ENCODE results near the gene IDUA.

Gene IDUA

GRCh38 chr4:1031956-1032795, 45.3 kb downstream of the IDUA start:
- no peak for DNase-seq (ENCODE audit: low spot score)

- no peak for DNase-seq (ENCODE audit: low spot score)
Measured at GRCh38 chr4:1032861-1033260, 46.0 kb downstream of the IDUA start.

DNA sequence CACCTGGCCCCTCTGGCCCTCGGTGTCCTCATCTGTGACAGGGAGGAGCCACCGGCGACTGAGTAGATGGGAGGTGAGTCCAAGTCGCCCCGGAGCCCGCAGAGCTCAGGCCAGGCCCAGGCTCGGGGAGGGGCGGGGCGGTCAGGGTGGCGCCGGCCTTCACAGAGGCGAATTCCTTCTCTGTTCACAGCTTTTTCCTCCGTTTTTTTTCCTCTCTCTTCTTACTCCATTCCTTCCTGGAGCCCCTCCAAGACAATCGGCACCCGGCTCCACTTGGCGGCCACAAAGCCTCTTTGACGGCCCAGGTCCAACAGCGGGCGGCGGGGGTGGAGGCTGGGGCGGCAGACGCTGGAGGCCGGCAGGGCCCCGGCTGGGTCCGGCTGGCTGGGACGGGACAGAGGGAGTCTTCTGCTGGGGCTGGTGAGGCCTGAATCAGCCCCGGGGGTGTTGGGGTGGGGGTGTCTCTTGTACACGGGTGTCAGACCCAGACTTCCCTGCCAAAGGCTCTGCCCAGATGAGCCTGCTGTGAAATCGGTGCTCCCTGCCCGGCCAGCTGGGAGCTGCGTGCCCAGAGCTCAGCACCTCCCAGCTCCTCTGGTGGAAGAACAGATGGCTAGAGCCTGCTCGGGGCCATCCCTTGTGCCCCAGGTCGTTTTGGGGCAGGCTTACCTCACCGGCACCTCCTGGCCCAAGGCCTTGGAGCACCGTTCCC, 47.2 kb downstream of the IDUA start:
- peak; percentile 86 for DNase-seq (ENCODE audit: low spot score)

DNA sequence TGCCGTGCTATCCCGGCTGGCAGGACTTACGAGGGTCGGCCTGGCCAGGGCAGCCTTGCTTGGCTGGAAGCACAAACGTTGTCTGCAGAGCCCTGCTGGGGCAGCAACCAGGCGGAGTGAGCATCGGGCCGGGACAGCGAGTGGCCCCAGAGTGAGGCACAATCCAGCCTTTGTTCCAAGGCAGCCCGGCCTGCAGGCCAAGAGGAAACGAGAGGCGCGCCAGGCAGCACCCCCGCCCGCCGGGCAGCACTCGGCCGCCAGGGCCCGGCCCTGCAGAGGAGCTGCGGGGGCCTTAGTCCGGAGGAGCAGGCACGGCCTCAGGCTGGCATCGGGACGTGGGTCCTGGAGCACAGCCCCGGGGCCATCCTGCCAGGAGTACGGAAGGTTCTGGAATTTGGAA, 48.7 kb downstream of the IDUA start:
- DNase-seq (ENCODE audit: low spot score), result no peak

DNA sequence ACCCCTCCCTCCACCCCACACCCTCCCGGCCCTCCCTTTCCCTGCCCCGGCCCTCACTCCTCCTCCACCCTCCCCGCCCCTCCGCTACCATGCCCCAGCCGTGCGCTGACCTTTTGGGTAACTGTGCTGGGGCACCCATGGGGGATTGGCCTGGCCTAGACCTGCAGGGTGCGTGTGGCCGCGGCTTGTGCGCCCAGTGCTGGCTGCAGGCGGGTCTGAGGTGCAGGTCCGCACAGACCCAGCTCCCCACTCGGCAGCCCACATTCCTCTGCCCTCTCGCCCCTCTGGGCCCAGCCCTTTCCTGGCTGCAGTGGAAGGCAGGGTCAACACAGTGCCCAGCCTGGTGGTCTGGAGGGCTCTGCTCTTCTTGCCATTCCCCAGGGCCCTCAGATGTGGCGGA, 49.3 kb downstream of the IDUA start:
- no peak for DNase-seq (ENCODE audit: low spot score)

GRCh38 chr4:1036976-1037810, 50.3 kb downstream of the IDUA start:
- no peak for DNase-seq (ENCODE audit: low spot score)

GRCh38 chr4:1038948-1039492, 52.2 kb downstream of the IDUA start:
- DNase-seq (ENCODE audit: low spot score), result no peak

DNA sequence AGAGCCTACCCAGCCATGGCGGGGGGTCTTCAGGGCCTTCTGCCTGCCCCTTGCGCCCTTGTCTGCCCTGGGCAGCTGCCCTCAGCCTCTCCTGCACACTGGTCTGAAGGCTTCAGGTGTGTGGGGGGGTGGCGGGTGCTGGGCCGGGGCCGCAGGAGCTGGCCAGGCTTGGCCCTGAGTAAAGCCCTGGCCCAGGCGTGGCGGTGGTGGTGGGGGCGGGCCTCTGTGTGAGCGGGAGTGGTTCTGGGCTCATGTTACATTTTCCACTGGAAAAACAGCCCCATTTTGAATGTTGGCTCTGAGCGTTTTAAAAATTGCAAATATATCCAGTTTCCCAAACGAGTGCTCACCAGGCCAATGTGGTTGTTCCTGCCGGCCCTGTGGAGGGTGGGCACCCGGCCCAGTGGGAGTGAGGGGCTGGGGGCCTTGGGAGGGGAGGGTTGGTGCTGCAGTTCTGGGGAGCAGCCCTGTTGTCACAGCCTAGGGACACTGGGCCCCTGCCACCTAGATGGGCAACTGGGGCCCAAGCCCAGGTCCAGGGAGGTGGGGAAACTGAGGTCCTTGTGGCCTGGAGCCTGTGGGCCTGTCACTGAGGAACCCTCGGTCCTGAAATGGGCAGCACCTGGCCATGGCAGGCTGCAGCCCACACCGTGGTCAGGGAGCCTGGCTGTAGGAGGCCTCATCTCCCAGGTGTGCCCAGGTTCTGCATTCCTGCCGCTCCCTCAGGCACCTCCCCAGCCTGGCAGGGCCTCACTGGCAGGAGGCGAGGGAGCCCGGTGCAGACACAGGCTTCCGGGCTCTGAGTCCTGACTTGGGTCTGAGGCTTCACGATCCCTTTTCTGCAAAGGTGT, 52.9 kb downstream of the IDUA start:
- no peak for DNase-seq (ENCODE audit: low spot score)

- no peak for DNase-seq (ENCODE audit: low spot score)
Measured at GRCh38 chr4:1040344-1041146, 53.7 kb downstream of the IDUA start.

DNA sequence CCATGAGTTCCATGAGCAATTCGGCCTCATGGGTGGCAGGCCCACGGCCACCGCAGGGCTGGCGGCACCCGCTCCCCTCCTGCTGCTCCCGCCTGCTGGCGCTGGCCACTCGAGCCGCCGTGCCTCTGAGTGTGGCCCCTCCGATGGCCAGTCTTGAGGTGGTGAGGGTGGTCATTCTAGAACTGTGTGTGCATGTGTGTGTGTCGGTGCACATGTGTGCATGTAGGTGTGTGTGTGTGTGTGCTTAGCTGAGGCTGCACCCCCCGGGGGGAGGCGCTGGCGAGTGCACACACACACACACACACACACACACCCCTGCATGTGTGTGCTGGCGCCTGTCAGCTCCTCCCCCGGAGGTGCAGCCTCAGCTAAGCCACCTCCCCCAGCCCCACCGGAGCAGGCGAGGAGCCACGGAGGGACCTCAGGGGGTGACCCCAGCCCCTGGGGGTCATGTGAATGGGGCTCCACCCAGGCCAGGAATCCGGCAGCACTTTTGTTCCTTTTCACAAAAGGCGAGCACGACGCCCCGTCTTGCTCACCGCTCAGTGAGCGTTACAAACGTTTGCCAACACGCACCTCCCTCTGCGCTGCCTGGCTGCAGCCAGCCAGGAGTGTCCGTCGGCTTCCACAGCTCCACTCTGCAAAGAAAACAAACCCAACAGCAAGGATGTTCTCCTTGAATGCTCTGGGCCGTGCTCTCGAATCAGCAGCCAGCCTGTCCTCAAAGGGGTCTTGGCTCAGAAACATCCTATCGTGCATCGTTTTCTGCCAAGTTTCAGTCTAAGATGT, 54.5 kb downstream of the IDUA start:
- no peak for DNase-seq (ENCODE audit: low spot score)

DNA sequence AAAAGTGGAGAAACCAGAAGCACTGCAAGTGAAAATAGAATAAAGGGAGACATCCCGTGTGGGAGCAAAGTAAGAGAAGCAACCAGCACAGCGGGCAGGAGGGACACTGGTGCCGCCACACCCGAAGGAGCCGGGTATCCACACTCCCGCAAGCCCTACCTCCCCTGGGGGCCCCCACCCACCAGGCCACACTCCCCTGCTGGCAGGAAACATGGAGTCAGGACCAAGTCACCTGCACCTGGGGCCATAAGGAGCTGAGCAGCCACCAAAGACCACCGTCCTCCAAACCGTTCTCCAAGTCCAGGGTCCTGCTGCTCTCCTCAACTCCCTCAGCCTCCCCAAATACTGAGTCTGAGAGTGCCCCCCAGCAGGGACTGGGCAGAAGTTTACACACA, 55.1 kb downstream of the IDUA start:
- no peak for DNase-seq (ENCODE audit: low spot score)

DNA sequence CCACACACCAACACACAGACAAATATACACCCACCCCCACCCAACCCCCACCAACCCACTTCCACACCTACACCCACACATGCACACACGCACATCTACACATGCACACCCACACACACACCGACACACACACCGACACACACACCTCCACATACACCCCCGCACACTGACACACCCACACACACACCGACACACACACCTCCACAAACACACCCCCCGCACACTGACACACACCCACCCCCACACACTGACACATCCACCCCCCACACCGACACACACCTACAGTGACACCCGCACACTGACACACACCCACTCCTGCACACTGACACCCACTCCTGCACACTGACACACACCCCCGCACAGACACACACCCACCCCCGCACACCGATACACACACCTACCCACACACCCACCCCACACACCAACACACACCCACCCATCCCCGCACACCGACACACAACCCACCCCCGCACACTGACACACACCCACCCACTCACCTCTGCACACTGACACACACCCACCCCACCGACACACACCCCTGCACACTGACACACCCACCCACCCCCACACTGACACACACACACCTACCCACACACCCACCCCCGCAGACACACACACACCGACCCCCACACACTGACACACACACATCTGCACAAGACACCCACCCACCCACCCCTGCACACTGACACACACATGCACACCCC, 55.7 kb downstream of the IDUA start:
- DNase-seq (ENCODE audit: low spot score), result no peak

DNA sequence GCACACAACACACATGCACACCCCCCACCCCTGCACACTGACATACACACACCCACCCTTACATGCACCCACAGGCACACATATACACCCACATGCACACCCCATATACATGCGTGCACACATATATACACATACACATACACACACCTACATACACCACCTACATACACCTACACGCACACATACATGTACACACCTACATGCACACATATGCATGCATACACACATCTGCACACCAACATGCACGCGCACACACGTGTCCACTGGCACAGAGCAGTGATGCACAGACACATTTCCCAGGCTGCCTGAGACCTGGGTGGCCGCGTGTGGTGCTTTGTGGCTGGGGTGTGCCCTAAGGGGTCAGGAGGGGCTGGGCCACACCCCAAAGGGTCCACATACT, 56.3 kb downstream of the IDUA start:
- DNase-seq (ENCODE audit: low spot score), result no peak

GRCh38 chr4:1043651-1044468, 57.0 kb downstream of the IDUA start:
- DNase-seq (ENCODE audit: low spot score), result no peak

DNA sequence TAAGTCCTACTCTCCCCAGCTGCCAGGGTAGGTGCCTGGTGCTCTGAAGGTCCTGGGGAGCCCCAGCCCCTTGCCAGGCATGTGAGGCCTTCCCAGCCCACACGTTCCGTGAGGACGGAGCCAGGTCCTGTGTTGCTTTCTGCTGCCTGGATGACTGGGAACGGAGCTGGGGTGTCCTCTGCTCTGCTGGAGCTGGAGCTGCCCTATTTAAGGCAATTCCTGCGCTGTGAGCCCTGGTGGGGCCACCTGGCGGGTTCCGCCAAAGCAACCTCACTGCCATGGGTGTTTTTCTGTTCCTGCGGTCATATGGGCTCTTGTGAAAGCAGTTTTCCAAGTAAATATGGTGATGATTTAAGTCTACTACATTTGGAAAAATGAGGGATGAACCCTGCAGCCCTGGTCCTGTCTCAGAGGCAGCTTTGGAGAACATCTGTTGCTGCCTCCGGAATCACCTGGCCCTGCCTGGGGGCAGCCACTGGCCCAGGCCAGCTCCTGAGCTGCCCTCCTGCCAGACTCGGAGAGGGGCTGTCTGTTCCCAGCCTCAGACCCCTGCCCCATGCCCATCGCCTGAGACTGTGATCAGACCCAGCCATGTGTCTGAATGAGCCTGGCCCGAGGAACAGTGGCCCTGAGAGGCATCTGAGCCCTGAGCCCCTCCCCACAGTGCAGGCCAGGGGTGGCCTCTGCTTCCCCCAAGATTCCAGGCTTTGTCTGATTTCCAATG, 57.8 kb downstream of the IDUA start:
- DNase-seq (ENCODE audit: low spot score), result no peak

DNA sequence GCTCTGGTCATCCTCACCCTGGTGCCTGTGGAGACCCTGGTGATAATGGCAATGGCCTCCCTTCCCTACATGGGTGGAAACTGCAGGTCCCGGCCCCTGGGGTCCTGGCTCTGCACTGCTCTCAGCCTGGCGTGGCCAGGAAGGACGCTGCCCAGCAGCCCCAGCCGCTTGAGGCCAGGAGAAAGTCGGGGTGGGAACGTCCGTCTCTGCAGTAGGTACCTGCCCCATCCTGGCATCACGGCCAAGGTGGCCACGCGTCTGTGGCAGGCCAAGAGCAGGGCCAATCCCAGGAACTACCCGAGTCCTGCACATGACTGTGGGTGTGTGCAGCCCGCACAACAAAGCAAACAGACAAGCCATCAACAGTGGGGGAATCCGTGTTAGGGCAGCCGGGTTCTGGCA, 58.4 kb downstream of the IDUA start:
- DNase-seq (ENCODE audit: low spot score), result no peak

GRCh38 chr4:1045595-1046201, 58.9 kb downstream of the IDUA start:
- DNase-seq (ENCODE audit: low spot score), result no peak

Measured in left forelimb (tissue), 1 donor.